IgD-negative memory B cell (primary cell): Measurements from ENCODE around the gene ZC3HAV1. TPM values are rescaled to one million over a fixed set of nuclear protein-coding genes. Genes with fewer than 3 reads are reported as not detected.
A peak's percentile ranks its signal among the peaks of the same experiment; 100 is the strongest.

ENCODE experiments used
- H3K27ac Mint-ChIP-seq, 3 donors: one replicate each; pipeline ENCODE4 v1.8.0; 2020 to 2022; ENCODE audit warnings: mild to moderate bottlenecking in 3 of 3, mixed read lengths in 3 of 3, moderate library complexity in 1 of 3
- H3K27me3 Mint-ChIP-seq: one replicate; pipeline ENCODE4 v1.8.0; 2021; ENCODE audit warnings: mixed read lengths
- H3K36me3 Mint-ChIP-seq: one replicate; pipeline ENCODE4 v1.8.0; 2020; ENCODE audit warnings: mild to moderate bottlenecking, mixed read lengths
- H3K4me1 Mint-ChIP-seq, 3 donors: one replicate each; pipeline ENCODE4 v1.8.0; 2020 to 2022; ENCODE audit warnings: mixed read lengths in 3 of 3, mild to moderate bottlenecking in 1 of 3
- H3K4me3 Mint-ChIP-seq, 4 donors: one replicate each; pipeline ENCODE4 v1.8.0; 2020 to 2022; ENCODE audit warnings: mild to moderate bottlenecking in 4 of 4, mixed read lengths in 4 of 4, moderate library complexity in 3 of 4
- H3K9me3 Mint-ChIP-seq, 3 donors: one replicate each; pipeline ENCODE4 v1.8.0; 2020 to 2021; ENCODE audit warnings: mixed read lengths in 3 of 3, mild to moderate bottlenecking in 1 of 3
- polyA plus RNA-seq: library from polyadenylated mRNA; unstranded; fragments of 300-500 nt; fragmentation: Illumina TruSeq; gene quantifications from one replicate; pipeline ENCODE4 v1.2.3, GENCODE V29; 2021

The ZC3HAV1 gene
- polyA plus RNA-seq, 1 donor from 2014 or later, result 93.1 TPM

DNA sequence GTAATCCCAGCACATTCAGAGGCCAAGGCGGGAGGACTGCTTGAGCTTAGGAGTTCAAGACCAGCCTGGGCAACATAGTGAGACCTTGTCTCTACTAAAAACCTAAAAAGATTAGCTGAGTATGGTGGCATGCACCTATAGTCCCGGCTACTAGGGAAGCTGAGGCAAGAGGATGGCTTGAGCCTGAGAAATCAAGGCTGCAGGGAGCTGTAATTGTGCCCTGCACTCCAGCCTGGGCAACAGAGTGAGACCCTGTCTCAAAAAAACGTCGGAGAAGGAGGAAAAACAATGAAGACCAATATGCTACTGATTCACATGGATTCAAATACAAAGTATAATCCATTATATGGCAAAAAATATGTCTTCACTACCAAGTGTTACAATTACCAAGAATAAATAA lies 87.2 kb downstream of the ZC3HAV1 start:
- Mint-ChIP-seq H3K27ac (no peak overlapping the region), H3K36me3 (peaks cover 2% of the 10 kb centered on the region), H3K9me3 (no peaks in the 10 kb centered on the region), H3K4me3 (no peak overlapping the region), H3K27me3 (no peaks in the 10 kb centered on the region), H3K4me1 (no peaks in the 10 kb centered on the region)

DNA sequence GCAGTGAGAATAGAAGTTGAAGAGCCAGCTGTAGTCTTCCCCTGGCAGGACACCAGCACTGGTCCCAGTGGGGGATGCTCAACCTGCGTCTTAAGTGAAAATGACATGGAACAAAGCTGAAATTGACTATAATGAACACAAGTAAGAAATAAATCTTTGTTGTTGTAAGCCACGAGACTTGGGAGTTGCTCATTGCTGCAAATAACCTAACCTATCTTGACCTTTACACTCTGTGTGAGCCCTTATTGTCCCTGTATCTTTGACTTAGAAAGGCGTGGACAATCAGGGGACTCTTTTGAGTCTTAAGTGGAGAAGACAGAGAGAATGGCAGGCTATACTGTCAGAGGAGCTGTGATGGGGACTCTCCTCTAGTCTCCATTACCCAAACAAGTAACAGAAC lies 90.6 kb downstream of the ZC3HAV1 start:
- peak overlapping the region in 1 of 3 donors; percentile 33 for H3K27ac Mint-ChIP-seq
- H3K36me3 Mint-ChIP-seq, result peaks cover 2% of the 10 kb centered on the region
- H3K4me3 Mint-ChIP-seq, result no peak overlapping the region
- H3K27me3 Mint-ChIP-seq, result no peaks in the 10 kb centered on the region
- H3K9me3 Mint-ChIP-seq, result no peaks in the 10 kb centered on the region
- peaks cover 0 to 6% (median 3%) of the 10 kb centered on the region in 3 donors for H3K4me1 Mint-ChIP-seq

DNA sequence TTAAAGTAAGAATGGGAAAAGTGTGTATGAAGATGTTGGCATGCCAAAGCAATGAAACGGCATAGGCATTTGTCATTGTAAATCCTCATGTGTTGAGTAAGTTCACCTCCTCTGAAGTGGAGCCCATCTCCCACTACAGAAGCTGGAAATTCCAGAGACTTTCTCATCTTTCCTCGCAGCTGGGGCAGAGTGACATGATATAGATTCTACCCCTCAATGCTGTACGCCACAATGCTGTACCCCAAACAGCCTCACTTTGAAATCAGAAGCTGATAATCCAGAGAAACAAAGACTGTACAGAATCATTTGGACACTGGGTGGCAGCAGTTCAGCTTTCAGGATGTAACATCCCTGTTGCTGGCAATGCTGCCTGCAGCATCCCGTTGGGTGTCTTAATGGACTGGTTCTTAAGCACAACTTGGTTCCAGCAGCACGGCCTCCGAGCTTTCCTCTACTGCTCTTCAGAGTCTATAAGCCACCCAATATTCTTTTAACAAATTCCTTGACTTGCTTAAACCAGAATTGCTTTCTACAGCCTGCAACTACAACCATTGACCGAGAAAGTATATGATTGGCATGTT lies 92.5 kb downstream of the ZC3HAV1 start:
- Mint-ChIP-seq H3K27ac (no peak overlapping the region), H3K4me3 (no peak overlapping the region), H3K4me1 (peaks cover 0 to 6% (median 3%) of the 10 kb centered on the region in 3 donors), H3K9me3 (no peaks in the 10 kb centered on the region), H3K36me3 (no peaks in the 10 kb centered on the region), H3K27me3 (no peaks in the 10 kb centered on the region)

DNA sequence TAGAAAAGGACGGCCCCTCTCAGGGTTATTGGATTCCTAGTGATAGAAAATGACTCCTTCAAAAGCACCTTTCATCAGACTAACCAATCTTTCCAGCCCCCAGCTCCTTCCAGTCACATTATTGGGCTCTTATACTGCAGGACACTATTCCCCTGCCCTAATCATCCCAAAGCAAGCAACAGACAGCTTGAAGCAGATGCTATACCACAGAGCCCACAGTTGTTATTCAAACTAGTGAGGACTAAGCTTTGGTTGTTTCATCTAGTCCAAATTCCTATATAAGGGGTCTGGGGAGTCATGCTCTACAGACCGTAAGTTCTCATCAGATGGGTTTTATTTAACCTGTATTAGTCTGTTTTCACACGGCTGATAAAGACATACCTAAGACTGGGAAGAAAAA lies 98.1 kb downstream of the ZC3HAV1 start:
- H3K4me3 Mint-ChIP-seq, result no peak overlapping the region
- H3K9me3 Mint-ChIP-seq, result no peaks in the 10 kb centered on the region
- H3K27ac Mint-ChIP-seq, result no peak overlapping the region
- H3K36me3 Mint-ChIP-seq, result no peaks in the 10 kb centered on the region
- H3K4me1 Mint-ChIP-seq, result peaks cover 0 to 2% (median 0%) of the 10 kb centered on the region in 3 donors
- H3K27me3 Mint-ChIP-seq, result no peaks in the 10 kb centered on the region

DNA sequence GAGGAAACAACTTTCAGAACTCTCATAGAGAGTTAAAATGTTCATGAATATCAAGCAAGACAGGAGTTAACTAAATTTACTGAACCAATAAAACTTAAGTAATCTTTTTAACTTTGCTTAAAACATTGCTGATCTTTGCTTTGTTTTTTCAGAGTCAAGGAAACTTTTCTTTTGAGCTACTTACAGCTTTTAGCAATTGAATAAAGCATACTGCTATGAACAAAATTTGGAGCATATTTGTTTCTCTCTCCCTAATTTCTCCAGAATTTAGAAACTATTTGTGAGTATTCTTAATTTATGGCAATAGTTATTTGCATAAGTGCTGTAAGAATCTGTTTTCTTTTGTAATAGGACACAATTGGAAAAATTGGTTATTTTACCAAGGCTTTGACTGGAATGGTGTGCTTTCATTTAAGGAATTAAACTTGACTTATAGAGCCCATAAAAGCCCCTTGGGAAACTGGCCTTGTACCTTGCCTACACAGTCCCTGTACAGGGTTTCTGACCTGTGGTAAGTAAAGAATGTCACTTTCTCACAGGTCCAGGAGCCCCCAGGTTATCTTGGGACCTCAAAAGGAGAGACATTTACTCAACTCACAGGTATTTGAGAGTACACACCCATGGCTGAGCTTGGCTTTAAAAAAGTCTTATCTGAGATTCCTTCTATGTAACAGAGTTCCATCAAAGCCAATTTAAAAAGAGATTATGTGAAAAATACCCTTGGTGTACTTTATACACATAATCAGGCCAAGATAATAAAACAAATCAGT lies 105.0 kb downstream of the ZC3HAV1 start:
- Mint-ChIP-seq H3K36me3 (no peaks in the 10 kb centered on the region), H3K9me3 (peaks cover 2 to 13% (median 7%) of the 10 kb centered on the region in 3 donors), H3K27ac (no peak overlapping the region), H3K4me3 (no peak overlapping the region), H3K4me1 (no peaks in the 10 kb centered on the region), H3K27me3 (peaks cover 6% of the 10 kb centered on the region)

DNA sequence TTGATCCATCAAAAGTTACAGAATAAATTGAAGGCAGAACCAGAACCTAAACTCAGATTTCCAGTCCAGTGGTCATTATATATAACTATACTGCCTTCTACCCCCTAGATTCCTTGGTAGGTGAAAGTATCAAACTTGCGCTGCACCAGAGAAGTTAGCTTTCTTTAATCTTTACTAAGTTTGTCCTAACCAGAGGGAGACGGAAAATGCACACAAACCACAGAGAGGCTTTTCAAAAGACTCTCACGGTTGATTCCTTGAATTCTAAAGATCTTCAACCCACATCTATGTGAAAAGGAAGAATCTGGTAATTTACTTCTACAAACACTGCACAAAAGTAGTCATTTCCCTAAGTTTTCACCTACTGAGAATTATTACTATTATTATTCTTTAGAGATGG lies 110.1 kb downstream of the ZC3HAV1 start:
- H3K9me3 Mint-ChIP-seq, result peaks cover 0 to 4% (median 2%) of the 10 kb centered on the region in 3 donors
- H3K4me3 Mint-ChIP-seq, result no peak overlapping the region
- H3K27ac Mint-ChIP-seq, result no peak overlapping the region
- peaks cover 6% of the 10 kb centered on the region for H3K27me3 Mint-ChIP-seq
- H3K4me1 Mint-ChIP-seq, result no peaks in the 10 kb centered on the region
- H3K36me3 Mint-ChIP-seq, result no peaks in the 10 kb centered on the region

Other genes starting within 250 kb of the ZC3HAV1 start
- not detected for gene KIAA1549, start 128.3 kb downstream of the ZC3HAV1 start, polyA plus RNA-seq
- 0.80 TPM for gene ZC3HAV1L, start 73.7 kb downstream of the ZC3HAV1 start, polyA plus RNA-seq
- 2.8 TPM for gene UBN2, start 121.5 kb upstream of the ZC3HAV1 start, polyA plus RNA-seq
- gene FMC1, start 231.6 kb upstream of the ZC3HAV1 start, polyA plus RNA-seq, result 61.6 TPM